HEK293T (cell line): ENCODE results near the gene PTPRM.

Experiments used
- FOXK2 ChIP-seq: fragments of 450-650 bp; IDR thresholded peaks from 2 replicates; pipeline ENCODE4 v1.6.1; 2016; ENCODE audit warnings: mild to moderate bottlenecking
- FOXM1 ChIP-seq: fragments of 450-650 bp; IDR thresholded peaks from 2 replicates; pipeline ENCODE4 v1.6.1; 2017; ENCODE audit warnings: mild to moderate bottlenecking, borderline replicate concordance
- NFRKB ChIP-seq: fragments of 450-650 bp; IDR thresholded peaks from 2 replicates; pipeline ENCODE4 v1.6.1; 2016; ENCODE audit warnings: mild to moderate bottlenecking, moderate library complexity
- ZNF384 ChIP-seq: fragments of 450-650 bp; IDR thresholded peaks from 2 replicates; pipeline ENCODE4 v1.6.1; 2016

DNA sequence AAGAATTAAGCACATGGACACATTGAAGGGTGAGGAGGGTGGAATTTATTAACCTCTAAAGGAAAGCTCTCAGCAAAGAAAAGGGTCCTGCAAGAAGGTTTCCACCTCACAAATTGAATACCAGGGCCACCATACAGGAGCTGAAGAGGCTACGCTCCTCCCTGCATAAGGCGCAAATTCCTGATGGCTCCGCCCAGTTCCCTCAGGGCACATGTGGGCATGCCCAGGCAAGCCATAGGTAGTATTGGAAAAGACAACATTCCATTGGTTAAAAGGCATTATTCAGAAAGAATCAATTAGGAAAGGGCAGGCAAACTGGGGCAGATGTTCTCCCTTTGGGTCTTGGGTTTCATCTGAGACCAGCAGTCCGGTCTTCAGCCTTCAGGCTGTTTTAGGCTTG, 161.2 kb downstream of the PTPRM start:
- TF ChIP-seq FOXK2, result no peak
- TF ChIP-seq FOXM1, result no peak
- no peak for TF ChIP-seq NFRKB
- no peak for TF ChIP-seq ZNF384
